ENCODE data around the gene RHOU.

RHOU gene

GRCh38 chr1:228737601-228738041 is 2.3 kb downstream of the RHOU start:
- peak; percentile 20 for DNase-seq (ENCODE audit: low spot score)

GRCh38 chr1:228739826-228740225 is 4.5 kb downstream of the RHOU start:
- DNase-seq (ENCODE audit: low spot score), result peak; percentile 29

GRCh38 chr1:228740543-228741317 is 5.5 kb downstream of the RHOU start:
- peak; percentile 26 for DNase-seq (ENCODE audit: low spot score)

GRCh38 chr1:228742281-228742860 is 7.1 kb downstream of the RHOU start:
- peak; percentile 38 for DNase-seq (ENCODE audit: low spot score)

GRCh38 chr1:228743405-228743804 is 8.1 kb downstream of the RHOU start:
- peak; percentile 78 for DNase-seq (ENCODE audit: low spot score)

GRCh38 chr1:228744356-228744755 is 9.1 kb downstream of the RHOU start:
- DNase-seq (ENCODE audit: low spot score), result no peak

- DNase-seq (ENCODE audit: low spot score), result no peak
Measured at GRCh38 chr1:228744918-228745317, 9.6 kb downstream of the RHOU start.

GRCh38 chr1:228745497-228745896 is 10.2 kb downstream of the RHOU start:
- no peak for DNase-seq (ENCODE audit: low spot score)

- no peak for DNase-seq (ENCODE audit: low spot score)
Measured at GRCh38 chr1:228747301-228747935, 12.1 kb downstream of the RHOU start.

GRCh38 chr1:228748029-228748428 is 12.8 kb downstream of the RHOU start:
- DNase-seq (ENCODE audit: low spot score), result no peak

GRCh38 chr1:228748431-228748830 is 13.2 kb downstream of the RHOU start:
- no peak for DNase-seq (ENCODE audit: low spot score)

GRCh38 chr1:228749765-228750164 is 14.5 kb downstream of the RHOU start:
- DNase-seq (ENCODE audit: low spot score), result no peak

GRCh38 chr1:228750915-228751314 is 15.6 kb downstream of the RHOU start:
- no peak for DNase-seq (ENCODE audit: low spot score)

GRCh38 chr1:228751360-228752098 is 16.2 kb downstream of the RHOU start:
- DNase-seq (ENCODE audit: low spot score), result no peak

- no peak for DNase-seq (ENCODE audit: low spot score)
Measured at GRCh38 chr1:228752258-228752657, 17.0 kb downstream of the RHOU start.

GRCh38 chr1:228752675-228753265 is 17.5 kb downstream of the RHOU start:
- no peak for DNase-seq (ENCODE audit: low spot score)

GRCh38 chr1:228753287-228753686 is 18.0 kb downstream of the RHOU start:
- DNase-seq (ENCODE audit: low spot score), result no peak

GRCh38 chr1:228753786-228754360 is 18.6 kb downstream of the RHOU start:
- DNase-seq (ENCODE audit: low spot score), result peak; percentile 17

GRCh38 chr1:228754646-228755268 is 19.5 kb downstream of the RHOU start:
- DNase-seq (ENCODE audit: low spot score), result no peak

- DNase-seq (ENCODE audit: low spot score), result no peak
Measured at GRCh38 chr1:228755800-228756199, 20.5 kb downstream of the RHOU start.

- no peak for DNase-seq (ENCODE audit: low spot score)
Measured at GRCh38 chr1:228756457-228756856, 21.2 kb downstream of the RHOU start.

All from pons (tissue), 1 donor.